HuH-7.5 (cell line): ENCODE data around the gene KCNJ4.

Experiments
- DNase-seq: peaks from one replicate; pipeline ENCODE4 v3.0.0; 2011; ENCODE audit warnings: low spot score

KCNJ4 gene

DNA sequence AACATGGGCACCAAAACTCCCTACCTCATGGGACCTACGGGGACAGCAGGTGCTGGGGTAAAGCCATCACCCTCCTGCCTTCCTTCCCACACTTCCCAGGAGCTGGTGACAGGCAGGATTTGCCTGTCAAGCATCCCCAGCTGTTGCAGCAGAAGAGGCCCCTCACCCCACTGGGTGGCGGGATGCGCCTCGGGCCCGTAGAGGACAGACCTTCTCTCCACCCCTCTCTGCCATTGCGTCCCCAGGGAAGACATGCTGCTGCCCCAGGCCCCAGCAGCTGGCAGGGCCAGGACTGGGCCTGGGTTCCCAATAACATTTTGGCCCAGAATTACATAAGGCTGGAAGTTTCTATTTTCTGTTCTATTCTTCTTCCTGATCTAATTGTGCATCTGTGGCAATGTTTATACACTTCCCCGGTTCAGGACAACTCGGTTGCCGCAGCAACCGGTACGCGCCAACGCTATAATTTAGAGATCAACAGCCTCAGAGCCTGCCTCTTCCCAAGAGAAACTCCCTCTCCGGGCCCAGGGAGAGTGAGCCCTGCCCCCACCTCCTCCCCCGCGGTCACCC lies 25.4 kb downstream of the KCNJ4 start:
- no peak for DNase-seq

DNA sequence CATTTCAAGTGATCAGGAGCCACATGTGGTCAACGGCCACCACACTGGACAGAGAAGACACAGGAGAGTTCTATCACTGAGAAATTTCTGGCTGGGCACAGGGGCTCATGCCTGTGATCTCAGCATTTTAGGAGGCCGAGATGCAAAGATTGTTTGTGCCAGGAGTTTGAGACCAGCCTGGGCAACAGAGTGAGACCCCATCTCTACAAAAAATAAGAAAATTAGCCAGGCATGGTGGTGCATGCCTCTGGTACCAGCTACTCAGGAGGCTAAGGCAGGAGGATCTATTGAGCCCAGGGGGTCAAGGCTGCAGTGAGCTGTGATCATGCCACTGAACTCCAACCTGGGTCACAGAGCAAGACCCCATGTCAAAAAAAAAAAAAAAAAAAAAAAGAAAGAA lies 26.3 kb downstream of the KCNJ4 start:
- DNase-seq = no peak

DNA sequence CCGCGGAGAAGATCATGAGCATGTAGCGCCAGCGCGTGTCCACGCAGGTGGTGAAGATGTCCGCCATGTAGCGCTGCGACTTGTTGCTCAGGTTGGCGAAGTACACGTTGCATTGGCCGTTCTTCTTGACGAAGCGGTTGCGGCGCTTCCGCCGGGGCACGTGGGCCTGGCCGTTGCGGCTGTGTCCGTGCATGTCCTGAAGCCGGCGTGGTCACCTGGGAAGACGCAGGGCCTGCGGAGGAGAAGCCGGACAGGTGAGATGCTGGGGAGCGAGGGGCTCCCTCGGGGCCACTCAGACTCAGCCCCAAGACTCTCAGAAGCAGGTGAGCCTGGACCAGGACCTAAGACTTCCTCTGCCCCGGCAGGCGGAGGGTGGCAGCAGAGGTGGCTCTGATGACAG lies 27.1 kb downstream of the KCNJ4 start:
- no peak for DNase-seq

DNA sequence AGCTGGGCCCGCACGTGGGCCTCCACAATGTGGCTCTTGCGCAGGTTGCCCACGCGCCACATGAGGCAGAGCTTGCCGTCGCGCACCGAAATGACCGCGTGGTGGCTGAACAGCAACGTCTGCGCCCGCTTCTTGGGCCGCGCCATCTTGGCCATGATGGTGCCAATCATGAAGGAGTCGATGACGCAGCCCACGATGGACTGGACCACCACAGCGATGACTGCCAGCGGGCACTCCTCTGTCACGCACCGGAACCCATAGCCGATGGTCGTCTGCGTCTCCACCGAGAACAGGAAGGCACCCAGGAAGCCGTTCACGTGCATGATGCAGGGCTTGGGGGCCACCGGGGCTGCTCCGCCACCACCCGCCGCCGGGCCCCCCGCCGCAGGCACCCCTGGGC lies 27.5 kb downstream of the KCNJ4 start:
- DNase-seq = no peak

DNA sequence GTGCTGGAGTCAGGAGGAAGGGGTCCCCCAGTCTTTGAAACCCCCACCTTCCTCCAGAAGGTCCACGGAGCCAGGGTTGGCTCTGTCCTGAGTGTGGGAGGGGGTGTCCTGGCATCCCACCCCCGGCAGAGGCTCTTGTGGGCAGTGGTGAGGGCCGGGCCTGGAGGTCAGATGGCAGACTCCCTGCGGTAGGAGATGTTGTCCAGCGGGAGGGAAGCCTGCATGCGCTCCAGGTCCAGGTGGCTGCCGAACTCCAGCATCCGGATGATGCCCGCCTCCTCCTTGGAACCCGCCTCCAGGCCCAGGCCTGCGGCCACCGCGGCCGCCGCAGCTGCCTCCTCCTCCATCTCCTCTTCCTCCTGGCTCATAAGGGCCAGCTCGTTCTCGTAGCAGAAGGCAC lies 28.4 kb downstream of the KCNJ4 start:
- no peak for DNase-seq

DNA sequence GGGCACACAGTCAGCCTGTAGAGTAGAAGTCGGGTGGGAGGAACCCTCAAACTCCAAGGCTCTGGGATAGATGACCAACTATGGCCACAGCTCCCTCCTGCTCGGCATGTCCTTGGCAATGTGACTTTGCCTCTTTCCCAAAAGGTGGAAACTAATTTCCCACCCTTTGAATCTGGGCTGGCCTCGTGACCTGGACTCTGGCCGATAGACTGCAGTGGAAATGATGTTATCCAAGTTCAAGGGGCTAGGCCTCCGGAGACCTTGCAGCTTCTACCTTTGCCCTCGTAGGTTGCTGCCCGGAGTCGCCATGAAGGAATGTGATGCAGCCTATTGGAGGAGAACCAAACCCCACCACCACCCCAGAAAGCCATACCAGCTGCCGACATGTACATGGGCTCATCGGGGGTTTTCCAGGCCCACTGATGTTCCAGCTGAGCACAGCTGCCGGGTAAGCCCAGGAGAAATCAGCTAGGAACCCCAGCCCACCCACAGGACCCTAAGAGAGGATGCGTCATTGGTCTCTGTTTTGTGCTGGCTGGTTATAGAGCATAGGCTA lies 30.4 kb downstream of the KCNJ4 start:
- DNase-seq = no peak

DNA sequence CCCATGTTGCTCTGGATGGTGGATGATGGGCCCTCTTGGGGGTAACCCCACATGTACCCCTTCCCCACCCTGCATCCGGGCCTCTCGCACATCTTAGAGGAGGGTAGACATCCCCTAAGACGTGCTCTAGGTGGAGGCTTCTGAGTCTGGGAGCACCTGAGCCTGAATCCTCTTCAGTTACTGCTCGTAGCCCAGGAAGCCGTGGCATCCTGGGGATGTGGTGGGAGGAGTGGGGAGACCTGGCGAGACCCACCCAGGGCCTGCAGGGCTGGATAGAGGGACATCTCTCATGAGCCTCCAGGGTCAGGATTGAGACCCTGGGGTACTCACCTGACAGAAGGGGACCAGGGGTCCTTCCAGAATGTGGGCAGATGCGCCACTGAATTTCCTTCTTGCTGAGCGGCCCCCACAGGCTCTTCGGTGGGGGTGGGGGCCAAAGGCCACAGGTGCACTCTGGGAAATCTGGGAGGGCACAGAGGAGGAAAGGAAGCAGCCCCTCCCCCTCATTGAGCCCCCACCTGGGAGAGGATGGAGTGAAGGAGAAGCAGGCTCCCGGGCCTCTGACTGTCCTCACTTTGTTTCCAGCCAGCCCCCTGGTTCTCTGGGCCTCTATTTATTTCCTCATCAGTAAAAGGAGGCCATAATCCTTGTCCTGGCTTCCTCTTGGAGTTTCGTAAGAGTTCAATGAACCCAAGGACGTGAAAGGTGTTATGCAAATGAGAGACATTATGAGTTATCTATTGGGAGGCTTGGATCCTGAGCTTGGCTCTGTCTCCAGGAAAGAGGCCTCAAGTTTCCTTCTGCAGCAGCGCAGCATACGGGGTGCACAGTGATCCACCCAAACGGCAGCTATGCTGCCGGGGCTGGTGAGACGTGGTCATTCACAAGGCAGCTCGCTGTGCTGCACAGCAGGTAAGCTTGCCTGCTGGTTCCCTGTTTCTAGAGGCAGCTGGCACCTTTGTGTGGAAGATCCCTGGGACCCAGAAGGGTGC lies 31.2 kb downstream of the KCNJ4 start:
- peak; percentile 60 for DNase-seq

DNA sequence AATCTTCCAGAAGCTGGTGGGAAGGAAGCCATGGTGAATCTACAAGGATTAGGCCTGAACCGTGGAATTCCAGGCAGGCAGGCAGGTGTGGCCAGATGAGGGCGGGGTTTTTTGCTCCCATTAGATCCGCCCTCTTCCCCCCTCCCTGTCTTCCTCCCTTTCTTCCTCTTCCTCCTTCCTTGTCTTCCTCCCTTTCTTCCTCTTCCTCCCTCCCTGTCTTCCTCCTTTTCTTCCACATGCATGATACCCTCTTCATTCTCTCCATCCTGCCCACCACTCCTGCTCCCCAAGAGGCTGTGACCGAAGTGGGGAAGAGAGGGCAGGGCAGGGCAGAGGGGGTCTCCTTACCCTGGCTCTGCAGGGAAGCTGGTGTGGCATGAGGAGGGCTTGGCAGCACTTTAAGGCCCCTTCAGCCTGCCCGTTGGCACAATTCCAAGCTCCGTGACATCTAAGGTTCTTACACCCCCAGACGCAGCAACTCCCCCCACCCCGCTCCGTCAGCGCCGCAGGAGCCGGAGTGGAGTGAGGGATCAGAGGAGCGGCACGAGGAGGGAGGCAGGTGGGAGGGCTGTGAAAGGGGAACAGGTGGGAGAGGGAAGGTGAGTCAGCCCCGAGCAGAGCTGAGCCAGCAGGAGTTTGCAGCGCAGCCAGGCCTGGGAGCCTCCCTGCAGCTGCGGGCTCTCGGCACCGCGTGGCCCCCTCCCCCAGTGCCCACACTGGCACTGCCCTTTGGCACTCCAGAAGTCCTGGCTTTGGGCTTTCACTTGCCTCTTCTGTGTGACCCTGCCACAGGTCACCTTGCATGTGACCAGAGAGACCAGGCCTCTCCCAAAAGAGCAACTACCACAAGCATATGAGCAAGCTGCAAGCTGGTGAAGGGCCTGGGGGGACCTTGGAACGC lies 32.1 kb downstream of the KCNJ4 start:
- no peak for DNase-seq

DNA sequence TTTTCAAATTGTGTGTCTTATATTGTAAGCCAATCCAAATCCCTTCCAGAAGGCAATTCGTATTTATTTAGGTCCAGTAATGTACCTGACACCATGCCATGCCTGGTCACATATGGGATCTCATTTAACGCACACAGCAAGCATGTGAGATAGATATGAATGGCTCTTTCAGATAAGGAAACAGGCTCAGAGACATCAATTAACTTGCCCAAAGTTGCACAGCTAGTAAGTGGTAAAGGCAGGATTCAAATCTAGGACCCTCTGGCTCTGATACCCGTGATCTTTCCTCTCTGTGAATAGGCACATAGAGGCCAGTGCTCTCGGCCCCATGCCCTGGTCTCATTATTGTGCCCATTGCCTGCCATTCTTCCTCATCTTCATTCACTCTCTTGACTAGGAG lies 34.3 kb downstream of the KCNJ4 start:
- DNase-seq = no peak

DNA sequence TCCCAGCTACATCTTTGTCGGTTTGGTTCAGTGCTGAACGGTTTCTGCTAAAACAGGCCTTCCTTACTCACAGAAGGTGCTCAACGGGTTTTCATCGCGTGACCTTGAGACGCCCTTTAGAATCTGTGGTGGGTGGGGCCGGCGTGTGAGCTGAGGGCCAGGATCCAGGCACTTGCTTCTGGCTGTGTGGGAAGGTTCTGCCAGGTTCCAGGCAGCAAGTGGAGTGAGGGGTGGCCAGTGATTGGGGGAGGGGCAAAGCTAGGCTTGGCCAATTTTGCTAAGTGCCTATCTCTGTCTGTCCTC lies 35.2 kb downstream of the KCNJ4 start:
- no peak for DNase-seq

DNA sequence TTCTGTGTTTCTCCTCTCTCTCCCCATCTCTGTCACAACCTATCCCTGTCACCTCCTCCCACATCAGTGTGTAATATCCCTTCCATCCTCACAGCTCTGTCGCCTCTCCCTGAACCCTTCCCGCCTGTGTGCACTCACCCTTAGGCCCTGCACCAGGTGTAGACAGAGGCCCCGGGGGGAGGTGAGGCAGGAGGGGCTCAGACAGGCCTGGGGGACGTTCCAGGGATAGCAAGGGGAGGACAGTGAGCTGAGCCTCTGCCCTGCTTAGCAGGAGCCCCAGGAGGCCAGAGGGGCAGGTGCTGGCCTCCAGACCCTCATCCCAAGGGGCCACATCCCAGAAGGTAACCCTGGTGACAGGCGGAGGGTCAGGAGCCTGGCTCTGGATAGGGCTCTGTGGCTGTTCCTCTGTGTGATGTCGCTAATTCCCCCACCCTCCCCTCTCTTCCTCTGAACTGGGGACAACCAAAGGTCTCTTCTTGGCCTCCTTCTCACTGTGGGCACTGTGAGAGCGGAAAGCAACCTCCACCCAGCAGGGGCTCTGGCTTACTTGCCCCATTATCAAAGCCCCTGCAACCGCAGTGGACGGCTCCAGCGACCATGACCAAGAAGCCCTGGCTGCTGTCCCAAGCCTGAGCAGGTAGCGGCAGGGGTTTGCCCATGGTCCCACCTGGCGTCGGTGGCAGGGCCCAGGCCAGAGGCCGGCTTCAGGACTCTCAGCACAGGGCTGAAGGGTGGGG lies 35.7 kb downstream of the KCNJ4 start:
- DNase-seq = no peak

DNA sequence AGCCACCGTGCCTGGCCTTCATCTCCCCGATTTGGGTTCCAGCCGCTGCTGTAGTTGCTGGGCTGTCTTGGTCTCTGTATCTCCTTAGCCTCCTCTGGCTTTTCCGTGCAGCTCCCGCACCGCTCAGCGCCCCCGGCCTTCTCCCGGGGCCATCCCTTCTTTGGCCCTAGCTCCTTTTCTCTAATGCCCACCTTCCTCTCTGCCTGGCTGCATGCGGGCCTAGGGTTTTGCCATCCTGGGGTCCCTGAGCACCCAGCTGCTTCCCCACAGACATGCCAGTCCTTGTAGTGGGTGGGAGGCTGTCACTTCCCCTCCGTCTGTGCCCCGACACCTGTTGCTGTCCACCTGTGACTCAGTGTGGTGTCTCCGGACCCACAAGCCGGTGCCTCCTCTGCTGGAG lies 36.4 kb downstream of the KCNJ4 start:
- no peak for DNase-seq

DNA sequence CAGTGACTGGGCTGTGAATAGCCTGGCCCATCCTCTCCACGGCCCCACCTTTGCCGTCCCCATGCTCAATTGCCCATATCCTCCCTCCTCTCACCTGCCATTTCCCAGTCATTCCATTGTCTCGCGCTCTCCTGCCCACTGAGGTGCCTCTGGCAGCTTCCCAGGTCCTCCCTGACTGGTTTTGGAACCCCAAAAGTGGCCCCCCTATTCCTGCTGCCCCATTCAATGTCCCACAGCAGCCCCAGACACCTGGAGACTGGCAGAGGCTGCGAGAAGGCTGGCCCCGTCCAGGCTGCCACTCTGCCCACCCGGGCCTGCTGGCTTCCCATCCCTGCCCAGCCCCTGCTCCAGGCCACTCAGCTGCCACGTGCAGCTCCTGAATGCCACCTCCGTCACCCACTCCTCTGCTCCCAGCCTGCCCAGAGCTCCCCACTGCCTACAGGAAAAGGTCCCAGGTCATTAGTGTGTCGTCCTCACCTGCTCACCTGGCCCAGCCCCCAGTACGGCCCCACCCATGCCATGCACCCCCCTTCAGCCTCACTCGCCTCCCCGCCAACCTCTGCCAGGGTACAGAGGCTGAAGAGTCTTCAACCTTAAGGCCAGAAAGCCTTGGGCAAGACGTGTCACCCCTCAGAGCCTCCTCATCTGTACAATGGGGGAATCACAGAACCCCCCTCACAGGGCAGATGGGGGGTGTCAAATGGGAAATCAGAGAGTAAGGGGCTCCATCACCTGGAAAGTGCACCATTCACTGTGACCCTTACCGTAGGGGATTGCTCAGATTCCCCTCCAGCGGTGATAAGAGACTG lies 37.5 kb downstream of the KCNJ4 start:
- no peak for DNase-seq

DNA sequence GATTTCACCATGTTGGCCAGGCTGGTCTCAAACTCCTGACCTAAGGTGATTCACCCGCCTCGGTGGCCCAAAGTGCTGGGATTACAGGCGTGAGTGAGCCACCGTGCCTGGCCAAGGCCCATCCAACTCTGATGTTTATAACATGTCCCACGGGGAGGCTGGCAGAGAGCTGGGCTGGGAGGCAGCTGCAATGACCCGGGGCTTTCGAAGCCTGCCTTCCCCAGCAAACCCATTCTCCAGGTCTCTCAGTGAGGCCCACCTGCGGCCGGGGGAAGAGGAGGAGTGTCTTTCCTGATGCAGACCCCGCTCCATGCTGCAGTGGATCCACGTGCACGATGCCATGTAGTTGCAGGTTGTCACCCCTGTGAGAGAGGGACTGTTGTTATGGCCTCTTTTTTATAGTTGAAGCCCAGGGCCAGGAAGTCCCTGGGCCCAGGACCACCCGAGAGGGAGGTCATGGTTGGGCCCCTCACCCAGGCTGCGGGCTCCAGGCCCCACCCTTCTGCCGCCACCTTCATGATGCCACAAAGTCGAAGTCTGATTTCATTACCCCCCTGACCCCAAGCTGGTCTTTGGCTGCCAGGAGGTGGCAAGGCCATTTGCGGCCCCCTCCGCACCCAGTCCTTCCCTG lies 38.3 kb downstream of the KCNJ4 start:
- DNase-seq = no peak

DNA sequence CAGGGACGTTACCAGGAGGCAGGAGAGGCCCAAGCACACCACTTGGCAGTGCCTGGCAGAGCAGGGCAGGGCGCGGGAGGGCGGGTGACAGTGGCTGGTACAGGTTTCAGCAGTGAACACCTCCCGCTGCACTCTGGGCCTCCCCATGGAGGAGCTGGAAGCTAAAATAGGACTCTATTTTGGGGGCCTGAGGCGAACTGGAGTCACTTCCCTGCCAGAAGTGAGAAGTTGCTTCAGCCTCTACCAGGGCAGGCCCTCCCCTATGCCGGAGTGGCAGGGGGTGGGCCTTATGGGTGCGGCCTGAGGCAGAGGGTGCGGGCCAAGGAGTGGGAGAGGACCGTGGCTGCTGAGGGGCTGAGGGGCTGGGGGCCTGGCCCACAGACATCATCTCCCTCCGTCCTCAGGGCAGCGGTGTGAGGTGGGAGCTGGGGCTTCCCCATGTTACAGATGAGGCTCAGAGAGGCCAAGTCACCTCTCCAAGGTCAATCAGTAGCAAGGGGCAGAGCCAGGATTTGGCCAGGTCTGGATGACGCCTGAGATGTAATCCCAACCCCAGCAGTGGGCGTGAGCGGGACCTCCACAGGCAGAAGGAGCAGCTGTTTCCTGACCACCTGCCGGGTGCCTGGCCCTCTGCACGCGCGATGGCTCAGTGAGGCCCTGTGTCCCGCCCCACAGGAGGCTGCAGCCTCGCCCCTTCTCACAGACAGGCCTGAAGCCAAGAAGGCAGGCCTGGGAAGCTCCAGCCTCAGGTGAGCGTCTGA lies 39.3 kb downstream of the KCNJ4 start:
- DNase-seq = no peak

DNA sequence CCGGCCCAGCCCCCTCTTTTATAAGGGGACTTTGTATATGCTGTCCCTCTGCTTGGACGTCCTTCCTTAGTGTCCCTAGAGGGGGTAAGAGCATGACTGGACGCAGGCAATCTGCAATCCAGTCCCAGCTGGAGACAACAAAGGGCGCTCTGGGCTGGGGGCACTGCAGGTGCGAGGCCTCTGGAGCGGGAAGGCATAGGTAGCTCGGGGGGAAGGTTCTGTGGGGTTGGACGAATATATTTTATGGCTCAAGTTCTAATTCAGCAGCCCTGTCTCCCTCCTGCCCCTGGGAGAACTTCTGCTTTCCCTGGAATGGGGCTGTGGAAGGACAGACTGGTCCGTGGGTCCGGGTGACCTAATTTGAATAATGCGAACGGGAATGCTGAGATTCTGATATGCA lies 40.0 kb downstream of the KCNJ4 start:
- DNase-seq = no peak

DNA sequence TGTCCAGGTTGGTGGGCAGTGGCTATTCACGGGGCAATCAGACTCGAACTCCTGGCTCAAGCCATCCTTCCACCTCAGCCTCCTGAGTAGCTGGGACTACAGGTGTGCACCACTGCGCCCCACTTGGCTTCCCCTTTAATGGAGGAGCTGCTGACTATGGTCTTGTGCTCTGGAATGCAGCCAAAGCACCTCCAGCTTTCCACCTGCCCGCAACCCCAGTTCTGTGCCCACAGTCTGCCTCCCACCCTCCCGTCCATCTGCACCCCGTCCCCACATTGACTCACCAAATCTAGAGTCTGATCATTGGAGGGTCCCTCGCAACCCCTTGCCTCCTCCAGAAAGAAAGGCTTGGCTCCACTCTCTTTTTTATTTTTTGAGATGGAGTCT lies 41.0 kb downstream of the KCNJ4 start:
- no peak for DNase-seq

DNA sequence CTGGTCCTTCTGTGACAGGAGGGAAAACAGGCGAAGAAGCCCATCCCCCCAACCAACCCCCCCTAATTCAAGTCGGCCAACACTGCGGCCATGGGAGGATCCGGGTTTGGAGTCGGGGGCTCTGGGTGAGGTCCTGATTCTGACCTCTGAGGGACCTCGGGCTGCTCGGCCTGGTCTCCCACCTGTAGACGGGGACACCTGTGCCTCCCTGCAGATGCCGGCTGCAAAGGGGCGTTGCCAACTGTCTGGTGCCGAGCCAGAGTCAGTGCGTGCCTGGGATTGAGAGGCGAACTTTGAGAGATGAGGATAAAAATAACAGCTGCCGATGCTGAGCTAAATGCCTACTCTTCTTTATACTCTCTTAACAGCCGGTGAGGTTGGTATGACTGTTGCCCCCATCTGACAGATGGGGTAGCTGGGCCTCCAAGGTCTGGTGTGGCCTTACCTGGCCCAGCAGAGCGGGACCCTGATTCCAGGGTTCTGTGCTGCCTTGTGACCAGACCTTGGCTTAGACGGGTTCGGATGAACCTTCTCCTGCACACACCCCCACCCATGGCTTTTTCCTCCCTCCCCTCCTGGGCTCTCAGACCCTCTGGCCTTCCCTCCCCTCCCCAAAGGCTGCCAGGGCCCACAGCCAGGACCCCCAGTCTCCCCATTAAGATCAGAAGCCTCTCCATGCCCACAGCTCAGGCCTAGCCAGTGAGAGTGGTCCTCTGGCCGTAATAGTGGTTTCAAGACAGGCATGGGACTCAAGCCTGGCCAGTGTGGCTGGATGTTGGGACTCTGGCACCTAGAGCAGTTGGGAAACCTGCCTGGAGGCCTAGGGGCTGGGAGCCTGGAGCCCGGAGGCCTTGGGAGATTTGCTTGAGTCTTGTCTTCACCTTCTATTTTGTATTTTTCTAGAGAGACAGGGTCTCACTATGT lies 41.7 kb downstream of the KCNJ4 start:
- no peak for DNase-seq
